Right lobe of liver (tissue), 4 donors: Measurements from ENCODE around the gene FBLN2.
A peak's percentile ranks its signal among the peaks of the same experiment; 100 is the strongest.

ENCODE experiments used
- CTCF ChIP-seq, 4 donors: fragments of 200-600 bp in 3 of 4; fragments of 450-650 bp in 1 of 4; IDR thresholded peaks; one replicate each; pipeline versions ENCODE4 v1.5.1 to v1.8.0; 2016 to 2022; ENCODE audit warnings: antibody characterized with exemption in 4 of 4, mild to moderate bottlenecking in 2 of 4
- POLR2A ChIP-seq: fragments of 450-650 bp; IDR thresholded peaks from one replicate; pipeline ENCODE4 v1.6.1; 2017; ENCODE audit warnings: antibody characterized with exemption, mild to moderate bottlenecking
- donor health status: DM: no; HTN: no; CAD: no.
- donor health status: DM: no; HTN: no; CAD: no.
- donor health status: DM: no; HTN: yes; CAD: no.

DNA sequence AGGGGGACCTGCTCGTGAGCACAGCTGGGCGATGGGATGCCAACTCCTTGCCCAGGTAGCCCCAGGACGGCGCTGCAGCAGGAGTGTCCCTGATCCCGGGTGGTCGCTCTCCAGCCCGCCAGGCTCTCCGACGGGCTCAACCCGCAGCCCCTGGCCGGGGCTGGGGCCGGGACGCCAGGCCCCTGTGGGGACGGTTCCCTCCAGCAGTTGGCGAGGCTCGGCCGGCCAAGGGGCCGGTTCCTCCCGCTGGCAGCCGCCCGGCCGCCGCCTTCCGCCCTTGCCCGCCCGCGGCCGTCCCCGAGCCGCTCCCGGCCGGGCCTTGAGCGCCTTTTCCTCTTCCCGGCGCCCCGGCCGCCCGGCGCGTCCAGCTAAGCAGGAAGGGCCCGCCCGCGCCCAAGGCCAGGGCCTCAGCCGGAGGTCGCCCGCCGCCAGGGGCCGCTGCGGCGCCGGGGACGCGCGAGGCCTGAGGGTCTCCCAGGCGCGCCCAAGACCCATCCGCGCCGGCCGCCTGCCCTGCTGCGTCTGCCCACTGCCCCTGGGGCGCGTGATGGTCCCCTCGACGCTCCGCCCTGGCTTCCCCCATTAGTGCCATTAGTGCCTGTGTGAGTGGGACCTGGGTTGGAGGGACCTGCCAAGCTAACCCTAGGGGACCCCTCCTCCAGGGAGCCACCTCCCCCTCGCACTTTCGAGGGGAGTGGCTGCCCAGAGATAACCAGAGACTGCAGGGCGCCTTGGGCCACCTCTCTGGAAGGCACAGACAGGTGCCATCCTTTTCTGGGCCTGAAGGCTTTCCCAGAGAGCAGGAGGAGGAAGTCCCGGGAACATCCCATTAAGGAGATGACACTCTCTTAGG lies 106.4 kb downstream of the FBLN2 start:
- TF ChIP-seq POLR2A = no peak
- TF ChIP-seq CTCF (IDR thresholded peaks at IDR 0.05) = peak; percentile 37 to 53 (median 48)
